SH-SY5Y (cell line): Measurements from ENCODE around the gene GRAMD2B.

Experiments
- GATA2 ChIP-seq: IDR thresholded peaks from 2 replicates; pipeline ENCODE4 v1.6.1; 2011; ENCODE audit warnings: mild to moderate bottlenecking, low read depth, low read length
- GATA3 ChIP-seq: IDR thresholded peaks from 2 replicates; pipeline ENCODE4 v1.6.1; 2011; ENCODE audit warnings: low read depth, mild to moderate bottlenecking, low read length, moderate library complexity

The GRAMD2B gene, protein sequence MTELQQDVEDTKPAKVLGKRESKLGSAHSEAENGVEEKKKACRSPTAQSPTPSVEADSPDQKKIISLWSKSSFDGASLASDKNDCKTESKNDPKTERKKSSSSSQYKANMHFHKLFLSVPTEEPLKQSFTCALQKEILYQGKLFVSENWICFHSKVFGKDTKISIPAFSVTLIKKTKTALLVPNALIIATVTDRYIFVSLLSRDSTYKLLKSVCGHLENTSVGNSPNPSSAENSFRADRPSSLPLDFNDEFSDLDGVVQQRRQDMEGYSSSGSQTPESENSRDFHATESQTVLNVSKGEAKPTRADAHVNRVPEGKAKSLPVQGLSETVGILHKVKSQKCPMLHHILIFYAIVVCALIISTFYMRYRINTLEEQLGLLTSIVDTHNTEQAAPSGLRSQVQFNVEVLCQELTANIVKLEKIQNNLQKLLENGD

DNA sequence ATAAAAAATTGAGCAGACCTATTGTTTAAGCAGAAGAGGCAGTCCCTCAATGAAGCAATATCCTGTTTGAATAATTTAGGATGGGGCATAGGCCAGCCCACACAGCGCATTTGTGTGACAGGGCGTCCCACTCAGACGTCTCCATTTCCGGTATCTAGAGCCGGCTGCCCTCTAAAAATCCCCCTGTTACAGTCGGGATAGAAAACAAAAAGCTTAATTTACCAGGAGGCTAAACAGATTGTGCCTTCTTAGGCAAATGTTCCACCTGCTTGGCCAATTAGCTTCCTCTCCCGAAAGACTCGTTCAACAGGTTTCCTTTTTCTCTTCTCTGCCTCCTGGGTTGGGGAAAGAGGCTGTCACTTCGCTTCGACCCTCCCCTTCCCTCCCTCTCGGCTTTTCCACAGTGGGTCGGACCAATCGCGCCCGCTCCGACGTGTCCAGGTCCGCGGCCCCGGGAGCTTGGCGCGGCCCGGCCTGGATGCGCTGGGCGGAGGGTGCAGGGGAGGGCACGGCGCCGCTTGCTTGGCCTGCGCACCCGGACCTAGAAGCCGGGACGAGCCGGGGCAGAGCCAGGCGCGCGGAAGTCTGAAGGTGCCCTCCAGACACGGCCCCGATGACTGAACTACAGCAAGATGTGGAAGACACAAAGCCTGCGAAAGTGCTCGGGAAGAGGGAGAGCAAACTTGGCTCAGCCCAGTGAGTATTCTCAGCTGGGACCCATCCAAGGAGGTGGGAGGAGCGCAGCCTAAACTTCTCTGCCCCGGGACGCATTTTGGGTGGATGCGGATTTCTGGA is at the start of gene GRAMD2B:
Gene GRAMD2B, plus strand, starts transcription at position 416 of the 795 bp plus-strand sequence. Its CDS starts 198 bp downstream, at position 614.
- no peak for TF ChIP-seq GATA2
- TF ChIP-seq GATA3 = no peak

DNA sequence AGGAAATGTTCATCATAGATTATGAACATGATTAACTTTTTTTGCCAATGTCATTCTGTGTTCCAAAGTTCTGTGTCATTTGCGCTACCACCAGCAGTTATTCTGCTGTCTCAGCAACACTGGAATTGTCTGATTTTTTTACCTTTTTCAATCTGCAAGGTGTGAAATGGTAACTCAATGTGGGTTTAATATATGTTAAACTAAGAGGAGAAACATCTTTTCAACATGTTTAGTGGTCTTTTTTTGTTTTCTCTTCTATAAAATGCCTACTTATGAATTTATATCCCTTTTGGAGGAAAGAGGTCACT is 49.1 kb upstream of the GRAMD2B start:
- no peak for TF ChIP-seq GATA3
- no peak for TF ChIP-seq GATA2

DNA sequence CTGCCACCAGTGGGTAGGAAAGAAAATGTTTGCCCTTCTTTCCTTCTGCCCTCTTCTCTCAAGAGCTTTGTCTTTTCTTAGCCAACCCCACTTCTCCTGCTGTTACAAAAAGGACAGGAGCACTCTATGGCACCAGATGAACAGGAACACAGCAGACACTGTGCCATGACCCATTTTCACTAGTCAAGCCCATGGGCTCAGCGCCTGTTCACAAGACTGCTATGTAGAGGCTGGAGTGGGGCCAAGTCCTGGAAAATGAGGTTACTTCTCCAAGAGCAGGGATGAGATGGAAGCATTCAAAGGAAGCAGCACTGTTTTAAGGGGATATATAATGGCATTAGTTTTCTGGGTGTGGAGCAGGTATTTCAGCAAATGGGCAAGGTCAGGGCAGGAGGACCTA is 46.8 kb upstream of the GRAMD2B start:
- TF ChIP-seq GATA3 (no peak), GATA2 (no peak)

DNA sequence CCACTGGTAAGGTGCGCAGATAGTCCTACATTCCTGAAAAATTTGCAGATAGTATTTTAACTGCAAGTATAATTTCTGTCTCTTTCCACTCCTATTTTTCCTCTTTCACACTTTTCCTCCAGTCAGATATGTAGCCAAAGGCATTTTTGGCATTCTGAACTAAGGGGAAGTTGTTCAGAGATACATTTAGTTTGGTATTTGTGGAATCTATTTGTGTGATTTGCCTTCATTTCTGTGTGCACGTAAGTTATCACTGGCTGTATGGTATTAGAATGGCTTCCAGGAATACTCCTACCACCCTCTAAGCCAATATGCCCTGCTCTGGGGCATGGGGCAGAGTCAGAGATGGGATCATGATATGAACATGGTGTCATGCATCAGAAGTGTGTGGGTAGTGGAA is 45.8 kb upstream of the GRAMD2B start:
- TF ChIP-seq GATA3 = no peak
- TF ChIP-seq GATA2 = no peak

DNA sequence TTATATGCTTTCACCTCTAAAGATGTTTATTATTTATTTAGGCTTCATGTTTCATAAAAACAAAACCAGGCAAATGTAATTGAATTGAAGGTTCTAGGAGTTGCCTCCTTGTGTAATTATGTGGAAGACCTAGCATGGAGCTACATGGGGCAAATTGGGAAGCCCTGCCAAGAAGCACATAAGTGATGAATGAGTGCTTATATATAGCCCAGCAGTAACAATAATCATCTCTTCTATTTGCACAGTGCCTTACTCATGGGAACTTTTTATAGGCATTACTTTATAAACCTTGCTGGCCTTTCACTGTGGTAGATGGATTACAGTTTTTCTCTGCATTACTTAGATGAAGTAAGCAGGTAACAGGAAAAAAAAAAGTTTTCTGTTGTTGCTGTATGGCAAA is 40.0 kb upstream of the GRAMD2B start:
- TF ChIP-seq GATA2 = no peak
- TF ChIP-seq GATA3 = no peak

DNA sequence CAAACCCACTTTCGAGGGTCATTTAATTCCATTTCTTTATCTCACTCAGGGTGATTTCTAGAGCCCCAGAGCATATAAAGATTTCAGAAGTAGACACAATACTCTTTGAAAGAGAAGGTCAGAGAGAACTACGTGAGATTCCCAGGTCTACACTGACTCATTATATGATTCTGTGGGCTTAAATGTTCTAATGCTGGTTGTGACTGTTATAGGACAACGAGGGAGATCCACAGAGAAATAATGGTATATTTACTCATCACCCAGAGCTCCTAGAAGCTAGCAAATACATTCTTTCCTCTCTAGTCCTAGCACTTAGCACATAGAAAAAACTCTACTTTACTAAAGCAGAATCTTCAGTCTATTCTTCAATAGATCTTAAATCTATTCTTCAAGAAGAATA is 39.4 kb upstream of the GRAMD2B start:
- TF ChIP-seq GATA3 (no peak), GATA2 (no peak)

DNA sequence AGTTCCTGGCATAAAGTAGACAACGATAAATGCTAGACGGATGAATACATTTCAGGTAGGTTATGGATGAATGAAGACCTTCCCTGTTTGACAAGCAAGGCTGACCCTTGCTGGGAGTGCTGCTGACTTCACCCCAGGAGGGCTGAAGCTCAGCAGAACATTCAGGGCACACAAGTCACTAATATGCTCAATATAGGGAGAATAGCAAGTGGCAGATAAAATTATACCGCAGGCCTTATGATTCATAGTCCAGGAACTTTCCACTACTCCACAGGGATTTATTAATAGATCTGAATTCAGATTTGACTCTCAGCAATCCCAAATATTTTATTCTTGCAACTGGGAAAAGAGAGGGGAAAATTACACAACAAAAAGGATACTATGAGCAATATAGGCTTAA is 38.2 kb upstream of the GRAMD2B start:
- no peak for TF ChIP-seq GATA2
- no peak for TF ChIP-seq GATA3

DNA sequence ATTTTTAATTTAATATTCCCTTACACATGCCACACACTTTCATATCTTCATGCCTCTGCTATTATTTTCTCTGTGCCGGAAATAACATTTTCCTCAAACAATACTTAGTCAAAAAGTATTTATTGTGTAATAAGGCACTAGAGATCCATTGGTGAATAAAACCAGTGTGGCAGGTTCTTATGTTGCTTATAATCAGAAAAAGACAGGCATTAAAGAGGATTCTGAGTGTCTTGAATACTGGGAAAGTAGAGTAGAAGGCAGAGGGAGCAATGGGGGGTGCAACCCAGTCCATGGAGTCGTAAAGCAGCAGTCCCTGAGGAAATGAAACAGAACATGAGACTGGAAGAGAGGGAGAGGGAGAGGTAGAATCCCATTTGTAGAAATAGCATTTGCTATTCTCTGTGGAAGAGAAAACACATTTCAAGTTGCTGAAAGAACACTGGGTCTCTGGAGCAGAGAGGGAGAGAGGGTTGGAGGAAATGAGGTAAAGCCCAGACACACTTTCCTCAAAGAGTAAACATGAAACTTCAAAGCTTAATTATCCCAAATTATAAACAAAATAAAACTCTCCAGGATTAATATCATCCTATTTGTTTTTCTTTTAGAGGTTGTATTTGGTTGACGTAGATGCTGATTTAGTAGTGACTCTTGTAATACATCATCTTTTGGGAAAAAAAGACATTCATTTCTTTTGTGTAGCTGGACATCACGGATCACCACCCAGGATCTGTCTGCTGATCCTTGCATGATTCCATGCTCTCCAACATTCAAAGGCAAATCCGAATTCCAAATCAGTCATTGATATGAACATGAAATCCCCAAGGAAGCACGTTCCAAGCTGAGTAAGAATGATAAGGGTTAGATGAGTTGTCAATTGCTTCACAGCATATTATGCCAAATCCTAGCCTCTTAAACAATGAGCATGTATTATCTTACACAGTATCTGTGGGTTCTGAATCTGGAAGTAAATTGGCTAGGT is 37.4 kb upstream of the GRAMD2B start:
- TF ChIP-seq GATA3 (no peak), GATA2 (no peak)

DNA sequence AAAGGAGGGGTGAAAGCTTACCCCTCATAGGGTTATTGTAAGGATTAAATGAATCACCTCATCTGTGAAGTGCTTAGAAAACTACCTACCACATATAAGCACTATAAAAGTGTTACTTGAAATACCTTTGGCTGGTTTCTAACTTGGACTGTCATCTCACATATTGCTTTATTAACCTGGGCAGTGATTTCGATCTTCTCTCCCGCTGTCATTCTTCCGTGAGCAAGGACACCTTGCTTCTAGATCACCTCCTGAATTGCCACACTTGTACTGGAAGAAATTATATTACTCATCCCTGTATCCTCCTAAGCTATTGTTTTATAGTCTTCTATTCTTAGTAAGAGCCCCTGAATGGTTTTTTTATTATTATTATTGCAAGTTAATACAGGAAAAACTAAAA is 34.0 kb upstream of the GRAMD2B start:
- TF ChIP-seq GATA3 (no peak), GATA2 (no peak)

DNA sequence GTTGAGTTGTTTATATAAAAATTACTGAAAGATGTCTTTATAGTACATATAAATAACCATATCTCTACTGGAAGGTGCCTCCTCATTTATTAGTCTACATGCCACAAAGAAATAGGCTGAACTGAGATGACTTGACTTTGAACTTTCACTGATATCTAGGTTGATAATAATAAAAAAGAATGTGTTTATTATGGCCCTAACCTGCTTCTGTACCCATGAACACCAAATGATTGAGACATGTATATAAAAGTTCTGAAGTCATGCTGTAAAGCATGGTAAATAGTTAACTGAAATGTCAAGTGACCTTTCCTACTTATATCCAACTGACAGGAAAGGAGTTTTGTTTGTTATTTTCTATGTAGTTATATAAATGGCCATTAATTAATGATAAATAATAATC is 33.2 kb upstream of the GRAMD2B start:
- TF ChIP-seq GATA3 (no peak), GATA2 (no peak)

DNA sequence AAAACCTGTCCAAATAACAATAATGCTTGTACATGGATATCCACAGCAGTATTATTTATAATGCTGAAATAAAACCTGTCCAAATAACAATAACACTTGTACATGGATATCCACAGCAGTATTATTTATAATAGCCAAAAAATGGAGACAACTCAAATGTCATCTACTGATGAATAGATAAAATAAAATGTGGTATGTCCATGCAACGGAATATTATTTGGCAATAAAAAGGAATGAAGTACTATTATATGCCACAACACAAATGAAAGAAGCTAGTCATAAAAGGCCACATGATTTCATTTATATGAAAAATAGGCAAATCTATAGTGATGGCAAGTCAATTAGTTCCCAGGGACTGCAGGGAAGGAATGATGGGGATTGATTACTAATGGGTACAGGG is 31.8 kb upstream of the GRAMD2B start:
- TF ChIP-seq GATA2 (no peak), GATA3 (no peak)

DNA sequence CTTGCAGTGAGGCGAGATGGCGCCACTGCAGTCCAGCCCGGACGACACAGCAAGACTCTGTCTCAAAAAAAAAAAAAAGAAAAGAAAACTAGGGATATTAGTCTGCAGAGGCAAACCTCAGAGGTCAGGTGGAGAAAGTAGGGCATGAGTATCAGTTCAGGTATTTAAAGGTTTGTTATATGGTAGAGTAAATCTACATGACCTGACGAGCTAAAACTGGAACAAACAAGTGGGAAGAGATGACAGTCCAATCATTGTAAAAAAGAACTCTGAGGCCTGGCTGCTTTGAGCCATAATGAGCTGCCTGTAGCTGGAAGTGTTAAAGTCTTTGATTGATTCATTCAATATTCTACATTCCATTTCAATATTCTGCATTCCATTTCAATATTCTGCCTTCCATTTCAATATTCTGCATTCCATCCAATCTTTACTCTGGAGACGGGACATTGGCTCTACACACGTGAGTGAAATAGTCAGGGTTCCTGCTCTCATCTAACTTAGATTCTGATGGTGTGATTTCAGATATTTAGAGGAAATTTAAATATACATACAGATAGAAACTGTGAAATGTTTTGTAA is 28.9 kb upstream of the GRAMD2B start:
- TF ChIP-seq GATA3 = no peak
- no peak for TF ChIP-seq GATA2

DNA sequence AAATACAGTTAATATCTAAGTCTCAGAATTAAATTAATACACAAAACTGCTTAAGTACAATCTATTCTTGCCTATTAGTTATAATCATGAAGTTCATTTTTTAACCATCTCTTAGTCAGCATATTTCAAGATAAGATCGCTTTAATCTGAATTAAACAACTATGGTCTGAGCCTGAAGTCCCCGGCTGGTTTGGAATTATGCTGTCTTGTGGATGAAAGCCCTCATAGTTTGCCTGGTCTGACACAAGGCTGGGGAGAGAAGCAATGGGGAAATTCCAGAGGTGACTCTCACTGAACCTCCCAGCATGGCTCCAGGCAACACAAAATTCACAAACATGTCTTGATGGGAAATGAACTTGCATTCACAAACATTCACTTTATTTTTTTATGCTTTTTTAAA is 28.0 kb upstream of the GRAMD2B start:
- TF ChIP-seq GATA2 (no peak), GATA3 (no peak)

DNA sequence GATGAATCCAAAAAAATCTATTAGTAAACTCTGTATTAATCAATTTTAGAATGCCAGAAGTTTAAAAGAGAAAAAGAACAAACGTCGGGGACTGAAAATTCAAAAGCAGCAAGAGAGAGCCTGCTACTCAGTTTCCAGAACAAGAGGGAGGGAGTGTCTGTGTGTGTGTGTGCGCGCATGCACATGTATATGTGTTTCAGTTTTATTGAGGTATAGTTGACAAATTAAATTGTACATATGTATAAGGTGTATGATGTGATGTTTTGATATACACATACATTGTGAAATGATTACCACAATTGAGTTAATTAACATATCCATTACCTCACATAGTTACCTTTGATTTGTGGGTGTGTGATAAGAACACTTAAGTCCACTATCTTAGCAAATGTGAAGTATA is 27.6 kb upstream of the GRAMD2B start:
- no peak for TF ChIP-seq GATA2
- no peak for TF ChIP-seq GATA3
